Panc1 (cell line): ENCODE measurements around the gene CNTN4. TPM values are rescaled to one million over a fixed set of nuclear protein-coding genes. Genes with fewer than 3 reads are reported as not detected.

ENCODE experiments used
- ATAC-seq: fragments of 200-7000 bp; cut with Tn5 transposase; 2 replicates; pipeline ENCODE4 v1.9.1; 2020; ENCODE audit warnings: mild to moderate bottlenecking, moderate library complexity
- BruUV-seq: library from RNA; stranded (reverse); fragments of 400-500 nt; replicated peaks from 2 replicates; lab custom pipeline; 2021; lab: Mats Ljungman, UMichigan
- CTCF ChIA-PET: fragments of 300-600 bp; sonication (Branson Sonifier 250); formaldehyde crosslinking; loops from one replicate; lab custom pipeline; 2022; ENCODE audit warnings: antibody characterized with exemption; lab: Charles Lee
- POLR2A ChIA-PET: fragments of 300-600 bp; sonication (Branson Sonifier 250); formaldehyde crosslinking; loops from one replicate; lab custom pipeline; 2022; ENCODE audit warnings: antibody characterized with exemption; lab: Charles Lee
- DNase-seq: peaks from one replicate; pipeline ENCODE4 v3.0.0-alpha.2; 2010; ENCODE audit warnings: low read depth, low spot score
- H3K27ac ChIP-seq: 2 replicates; pipeline ENCODE4 v1.5.1; 2011; ENCODE audit warnings: mild to moderate bottlenecking, low read length, inconsistent platforms
- H3K27me3 ChIP-seq: fragments of 200-500 bp; sonication (Bioruptor generic); 2 replicates; pipeline ENCODE4 v1.6.0; 2014; ENCODE audit warnings: low read length, inconsistent platforms; ENCODE audit not compliant: control insufficient read depth, insufficient read depth
- H3K36me3 ChIP-seq: fragments of 200-500 bp; sonication (Bioruptor generic); 2 replicates; pipeline ENCODE4 v1.5.1; 2014; ENCODE audit warnings: inconsistent platforms, mild to moderate bottlenecking, low read length, moderate library complexity; ENCODE audit not compliant: control insufficient read depth, insufficient read depth
- H3K4me1 ChIP-seq: 2 replicates; pipeline ENCODE4 v1.5.1; 2011; ENCODE audit warnings: inconsistent platforms, mild to moderate bottlenecking, low read length, moderate library complexity; ENCODE audit not compliant: control insufficient read depth, insufficient read depth
- H3K4me3 ChIP-seq, 2 experiments: 2 replicates each; pipeline ENCODE4 v1.5.1; 2011 to 2012; ENCODE audit warnings: low read depth in 2 of 2, low read length in 2 of 2, mild to moderate bottlenecking in 2 of 2, inconsistent platforms in 1 of 2, moderate library complexity in 1 of 2
- H3K9me3 ChIP-seq: fragments of 200-500 bp; sonication (Bioruptor generic); 2 replicates; pipeline ENCODE4 v1.5.1; 2014; ENCODE audit warnings: low read depth, mild to moderate bottlenecking, inconsistent platforms, low read length, moderate library complexity; ENCODE audit not compliant: control insufficient read depth, insufficient read depth
- CTCF ChIP-seq: fragments of 450-650 bp; IDR thresholded peaks from 2 replicates; pipeline ENCODE4 v1.5.1; 2017; ENCODE audit warnings: mild to moderate bottlenecking
- POLR2AphosphoS5 ChIP-seq: IDR thresholded peaks from 2 replicates; pipeline ENCODE4 v1.6.1; 2012; ENCODE audit warnings: mild to moderate bottlenecking, low read depth, low read length, moderate library complexity
- REST ChIP-seq, 2 experiments: IDR thresholded peaks; 2 replicates each; pipeline ENCODE4 v1.6.1; 2011 to 2012; ENCODE audit warnings: low read depth in 2 of 2, control low read depth in 1 of 2, low read length in 1 of 2, mild to moderate bottlenecking in 1 of 2, moderate library complexity in 1 of 2; ENCODE audit not compliant: insufficient read depth in 1 of 2
- SIN3A ChIP-seq: IDR thresholded peaks from 2 replicates; pipeline ENCODE4 v1.6.1; 2012; ENCODE audit warnings: low read depth, mild to moderate bottlenecking, low read length, moderate library complexity, borderline replicate concordance; ENCODE audit not compliant: insufficient read depth
- TCF7L2 ChIP-seq: IDR thresholded peaks from 2 replicates; pipeline ENCODE4 v1.6.1; 2011; ENCODE audit warnings: mild to moderate bottlenecking, low read depth, low read length, inconsistent platforms
- in situ Hi-C: cut with HindIII; loops from 2 replicates; pipeline ENCODE4 v1.10.0; 2016; ENCODE audit warnings: low sequenced_read_pairs, low pct_unique_long_range_greater_than_20kb
- intact Hi-C: fragments of 100-400 bp; cut with micrococcal nuclease; formaldehyde crosslinking; loops from one replicate; pipeline ENCODE4 v1.10.0; 2022; ENCODE audit not compliant: unreplicated experiment
- total RNA-seq: library from RNA; stranded (reverse); gene quantifications from one replicate; pipeline ENCODE4 v1.2.1, GENCODE V29; 2021; ENCODE audit not compliant: unreplicated experiment

The CNTN4 gene
- total RNA-seq, 1 experiment from 2014 or later: not detected

DNA sequence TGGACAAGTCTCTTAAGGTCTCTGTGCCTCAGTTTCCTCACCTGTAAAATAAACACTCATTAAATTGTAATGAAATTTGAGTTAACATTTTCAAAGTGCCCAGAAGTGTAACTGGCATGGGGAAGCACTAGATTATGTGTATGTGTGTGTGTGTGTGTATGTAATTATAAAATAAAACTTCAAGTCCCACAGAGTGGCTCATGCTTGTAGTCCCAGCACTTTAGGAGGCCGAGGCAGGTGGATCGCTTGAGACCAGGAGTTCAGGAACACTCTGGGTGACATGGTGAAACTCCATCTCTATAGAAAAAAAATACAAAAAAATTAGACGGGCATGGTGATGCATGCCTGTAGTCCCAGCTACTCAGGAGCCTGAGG is 608.2 kb downstream of the CNTN4 start:
- Histone ChIP-seq H3K4me1 (no peaks in the 10 kb centered on the region), H3K27me3 (no peaks in the 10 kb centered on the region), H3K4me3 (no peak overlapping the region), H3K36me3 (no peaks in the 10 kb centered on the region), H3K27ac (no peak overlapping the region), H3K9me3 (no peaks in the 10 kb centered on the region)
- BruUV-seq: no TSS peak
- CTCF ChIA-PET: no interaction called here
- no peak for TF ChIP-seq REST (IDR thresholded peaks at IDR 0.05; ENCODE audit: insufficient read depth in 1 of 2, low read depth in 2 of 2, low read length in 1 of 2)
- no peak for TF ChIP-seq CTCF
- no peak for TF ChIP-seq TCF7L2
- TF ChIP-seq SIN3A: no peak
- TF ChIP-seq POLR2AphosphoS5: no peak
- ATAC-seq (no peak), DNase-seq (no peak)
- intact Hi-C loops: no loop called here
- POLR2A ChIA-PET: no interaction called here
- in situ Hi-C loops: no loop called here

DNA sequence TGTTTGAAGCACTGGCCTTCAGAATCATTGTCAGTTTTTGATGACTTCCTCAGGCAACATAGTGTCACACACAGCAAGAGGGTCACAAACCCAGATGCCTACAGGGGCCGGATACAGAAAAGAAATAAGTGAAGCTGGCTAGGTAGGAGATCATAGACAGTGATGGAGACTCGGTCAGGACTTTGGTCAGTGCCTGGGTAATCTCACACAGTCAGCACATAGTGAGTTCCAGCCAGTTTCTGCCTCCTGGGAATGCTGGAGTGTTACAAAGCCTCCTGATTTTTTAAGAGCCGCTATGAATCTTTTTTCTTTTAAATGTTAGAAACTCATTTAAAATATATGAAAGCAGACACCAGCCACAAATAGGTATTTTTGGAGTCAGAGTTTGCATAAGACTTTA is 612.4 kb downstream of the CNTN4 start:
- TF ChIP-seq POLR2AphosphoS5: no peak
- no peak for TF ChIP-seq TCF7L2
- no peak for TF ChIP-seq SIN3A
- no peak for TF ChIP-seq CTCF
- TF ChIP-seq REST (IDR thresholded peaks at IDR 0.05; ENCODE audit: insufficient read depth in 1 of 2, low read depth in 2 of 2, low read length in 1 of 2): no peak
- ATAC-seq (no peak), DNase-seq (no peak)
- no peaks in the 10 kb centered on the region for H3K27me3 ChIP-seq
- no peaks in the 10 kb centered on the region for H3K36me3 ChIP-seq
- no peak overlapping the region for H3K4me3 ChIP-seq
- BruUV-seq: no TSS peak
- in situ Hi-C loops: no loop called here
- H3K27ac ChIP-seq: no peak overlapping the region
- CTCF ChIA-PET: no interaction called here
- no peaks in the 10 kb centered on the region for H3K9me3 ChIP-seq
- intact Hi-C loops: no loop called here
- no peaks in the 10 kb centered on the region for H3K4me1 ChIP-seq
- POLR2A ChIA-PET: no interaction called here
